PC-3 (cell line): ENCODE data around the gene APCDD1. TPM values are rescaled to one million over a fixed set of nuclear protein-coding genes. Genes with fewer than 3 reads are reported as not detected.

ENCODE experiments used
- ATAC-seq: fragments of 200-7000 bp; cut with Tn5 transposase; 2 replicates; pipeline ENCODE4 v1.9.1; 2020; ENCODE audit warnings: mild to moderate bottlenecking, moderate library complexity
- BruUV-seq: library from RNA; stranded (reverse); fragments of 400-500 nt; replicated peaks from 2 replicates; lab custom pipeline; 2021; lab: Mats Ljungman, UMichigan
- CTCF ChIA-PET: fragments of 300-600 bp; sonication (Branson Sonifier 250); formaldehyde crosslinking; loops from one replicate; lab custom pipeline; 2022; ENCODE audit warnings: antibody characterized with exemption; lab: Charles Lee
- POLR2A ChIA-PET: fragments of 300-600 bp; sonication (Branson Sonifier 250); formaldehyde crosslinking; loops from one replicate; lab custom pipeline; 2022; ENCODE audit warnings: antibody characterized with exemption; ENCODE audit not compliant: unreplicated experiment; lab: Charles Lee
- DNase-seq: peaks from one replicate; pipeline ENCODE4 v3.0.0-alpha.2; 2015
- H2AFZ ChIP-seq: fragments of 300-600 bp; sonication (generic); 2 replicates; pipeline ENCODE4 v1.6.0; 2016; ENCODE audit warnings: antibody characterized with exemption, low read length
- H3F3A ChIP-seq: fragments of 300-600 bp; sonication (generic); one replicate; pipeline ENCODE4 v1.6.0; 2017; ENCODE audit warnings: antibody characterized with exemption, low read length, control low read depth, mild to moderate bottlenecking; ENCODE audit not compliant: unreplicated experiment
- H3K27ac ChIP-seq: fragments of 300-600 bp; sonication (generic); 2 replicates; pipeline ENCODE4 v1.5.1; 2016; ENCODE audit warnings: mild to moderate bottlenecking, low read length
- H3K27me3 ChIP-seq: fragments of 300-600 bp; sonication (generic); 2 replicates; pipeline ENCODE4 v1.6.1; 2016; ENCODE audit warnings: low read length, mixed read lengths
- H3K36me3 ChIP-seq: fragments of 300-600 bp; sonication (generic); 2 replicates; pipeline ENCODE4 v1.6.1; 2016; ENCODE audit warnings: low read depth, mixed run types, low read length, mixed read lengths
- H3K4me1 ChIP-seq: fragments of 300-600 bp; sonication (generic); 2 replicates; pipeline ENCODE4 v1.5.1; 2016; ENCODE audit warnings: low read length; ENCODE audit not compliant: insufficient read depth
- H3K4me2 ChIP-seq: fragments of 300-600 bp; sonication (generic); 2 replicates; pipeline ENCODE4 v1.6.0; 2016; ENCODE audit warnings: low read length
- H3K4me3 ChIP-seq: fragments of 300-600 bp; sonication (generic); 2 replicates; pipeline ENCODE4 v1.5.1; 2016; ENCODE audit warnings: mild to moderate bottlenecking, low read length, mixed read lengths
- H3K79me2 ChIP-seq: fragments of 300-600 bp; sonication (generic); 2 replicates; pipeline ENCODE4 v1.6.1; 2017; ENCODE audit warnings: low read length, mixed read lengths
- H3K9ac ChIP-seq: fragments of 300-600 bp; sonication (generic); 2 replicates; pipeline ENCODE4 v1.6.0; 2016; ENCODE audit warnings: mild to moderate bottlenecking, low read length
- H3K9me2 ChIP-seq: fragments of 300-600 bp; sonication (generic); replicated peaks from 2 replicates; pipeline ENCODE4 v1.6.1; 2016; ENCODE audit warnings: mixed run types, low read length, mixed read lengths
- H3K9me3 ChIP-seq: fragments of 300-600 bp; sonication (generic); 2 replicates; pipeline ENCODE4 v1.6.1; 2016; ENCODE audit warnings: low read length, mixed read lengths
- H4K20me1 ChIP-seq: fragments of 300-600 bp; sonication (generic); 2 replicates; pipeline ENCODE4 v1.6.1; 2016; ENCODE audit warnings: low read length, mixed read lengths
- CTCF ChIP-seq: fragments of 300-600 bp; sonication (generic); conservative IDR thresholded peaks from 2 replicates; pipeline ENCODE4 v1.5.1; 2017; ENCODE audit warnings: antibody characterized with exemption, low read depth, mild to moderate bottlenecking, low read length
- EZH2 ChIP-seq: fragments of 300-600 bp; sonication (generic); IDR thresholded peaks from one replicate; pipeline ENCODE4 v1.6.1; 2017; ENCODE audit warnings: antibody characterized with exemption, mild to moderate bottlenecking, low read length; ENCODE audit not compliant: unreplicated experiment
- EZH2phosphoT487 ChIP-seq: fragments of 300-600 bp; sonication (generic); IDR thresholded peaks from 2 replicates; pipeline ENCODE4 v1.6.1; 2018; ENCODE audit warnings: mild to moderate bottlenecking, antibody characterized with exemption, low read length, borderline replicate concordance
- intact Hi-C: fragments of 100-400 bp; cut with micrococcal nuclease; formaldehyde crosslinking; loops from 2 replicates; pipeline ENCODE4 v1.9.0; 2023
- total RNA-seq: library from RNA; depleted of rRNA; stranded (reverse); fragments of >200 nt; gene quantifications from 2 replicates; pipeline ENCODE4 v1.2.3, GENCODE V29; 2014

Gene APCDD1
- total RNA-seq, 1 experiment from 2014 or later, result not detected

GRCh38 chr18:10449396-10449795 lies 5.0 kb upstream of the APCDD1 start:
- TF ChIP-seq CTCF, result no peak
- no peak for TF ChIP-seq EZH2phosphoT487
- no peak for TF ChIP-seq EZH2
- no peak overlapping the region for H2AFZ ChIP-seq
- no peaks in the 10 kb centered on the region for H3K79me2 ChIP-seq
- no peaks in the 10 kb centered on the region for H3K9me2 ChIP-seq
- no peak overlapping the region for H3K4me3 ChIP-seq
- no peaks in the 10 kb centered on the region for H3K4me1 ChIP-seq
- no peak overlapping the region for H3K9ac ChIP-seq
- H3K27me3 ChIP-seq, result peaks cover 98% of the 10 kb centered on the region
- ATAC-seq (no peak), DNase-seq (no peak)
- H3K36me3 ChIP-seq, result no peaks in the 10 kb centered on the region
- H3K9me3 ChIP-seq, result no peaks in the 10 kb centered on the region
- intact Hi-C loops, result no loop called here
- CTCF ChIA-PET, result no interaction called here
- H4K20me1 ChIP-seq, result no peaks in the 10 kb centered on the region
- H3K4me2 ChIP-seq, result no peak overlapping the region
- no peak overlapping the region for H3K27ac ChIP-seq
- POLR2A ChIA-PET, result no interaction called here
- H3F3A ChIP-seq, result no peaks in the 10 kb centered on the region
- BruUV-seq, result no TSS peak

GRCh38 chr18:10450986-10451385 lies 3.4 kb upstream of the APCDD1 start:
- DNase-seq (no peak), ATAC-seq (no peak)
- CTCF ChIA-PET, result no interaction called here
- Histone ChIP-seq H3K36me3 (no peaks in the 10 kb centered on the region), H3K4me1 (no peaks in the 10 kb centered on the region), H3F3A (no peaks in the 10 kb centered on the region), H3K9ac (no peak overlapping the region), H3K27me3 (peaks cover 94% of the 10 kb centered on the region), H3K79me2 (no peaks in the 10 kb centered on the region), H3K4me3 (no peak overlapping the region), H4K20me1 (no peaks in the 10 kb centered on the region), H2AFZ (no peak overlapping the region), H3K27ac (no peak overlapping the region), H3K9me2 (no peaks in the 10 kb centered on the region), H3K4me2 (no peak overlapping the region), H3K9me3 (no peaks in the 10 kb centered on the region)
- intact Hi-C loops, result loop anchor here (10.0 kb wide), 1 partner anchor 64 kb away; no protein-coding TSS in a partner anchor
- BruUV-seq, result no TSS peak
- POLR2A ChIA-PET, result no interaction called here
- TF ChIP-seq EZH2 (no peak), EZH2phosphoT487 (no peak), CTCF (no peak)

- DNase-seq, result no peak
- POLR2A ChIA-PET, result no interaction called here
- intact Hi-C loops, result loop anchor here (10.0 kb wide), 1 partner anchor 61 kb away; no protein-coding TSS in a partner anchor
- Histone ChIP-seq H2AFZ (no peak overlapping the region), H3K79me2 (no peaks in the 10 kb centered on the region), H3K4me3 (no peak overlapping the region), H4K20me1 (no peaks in the 10 kb centered on the region), H3K27ac (no peak overlapping the region), H3K27me3 (peaks cover 94% of the 10 kb centered on the region), H3F3A (no peaks in the 10 kb centered on the region), H3K9me2 (no peaks in the 10 kb centered on the region), H3K4me2 (no peak overlapping the region), H3K4me1 (no peaks in the 10 kb centered on the region), H3K9ac (no peak overlapping the region), H3K9me3 (no peaks in the 10 kb centered on the region), H3K36me3 (no peaks in the 10 kb centered on the region)
- BruUV-seq, result no TSS peak
- TF ChIP-seq EZH2phosphoT487 (no peak), EZH2 (no peak), CTCF (no peak)
- CTCF ChIA-PET, result no interaction called here
- ATAC-seq, result no peak
Observed at GRCh38 chr18:10453261-10453805, 1.1 kb upstream of the APCDD1 start.
